K562 treated with DMSO at 1 percent for 48 hours (cell line): ENCODE measurements around the gene RANBP17. TPM values are rescaled to one million over a fixed set of nuclear protein-coding genes. Genes with fewer than 3 reads are reported as not detected.

ENCODE experiments used
- total RNA-seq: library from RNA; unstranded; fragments of 300-600 nt; gene quantifications from 2 replicates; pipeline ENCODE4 v1.2.3, GENCODE V29; 2022; ENCODE audit warnings: low replicate concordance; ENCODE audit errors: extremely low read depth

RANBP17 gene
- total RNA-seq, result not detected in 2 replicates

DNA sequence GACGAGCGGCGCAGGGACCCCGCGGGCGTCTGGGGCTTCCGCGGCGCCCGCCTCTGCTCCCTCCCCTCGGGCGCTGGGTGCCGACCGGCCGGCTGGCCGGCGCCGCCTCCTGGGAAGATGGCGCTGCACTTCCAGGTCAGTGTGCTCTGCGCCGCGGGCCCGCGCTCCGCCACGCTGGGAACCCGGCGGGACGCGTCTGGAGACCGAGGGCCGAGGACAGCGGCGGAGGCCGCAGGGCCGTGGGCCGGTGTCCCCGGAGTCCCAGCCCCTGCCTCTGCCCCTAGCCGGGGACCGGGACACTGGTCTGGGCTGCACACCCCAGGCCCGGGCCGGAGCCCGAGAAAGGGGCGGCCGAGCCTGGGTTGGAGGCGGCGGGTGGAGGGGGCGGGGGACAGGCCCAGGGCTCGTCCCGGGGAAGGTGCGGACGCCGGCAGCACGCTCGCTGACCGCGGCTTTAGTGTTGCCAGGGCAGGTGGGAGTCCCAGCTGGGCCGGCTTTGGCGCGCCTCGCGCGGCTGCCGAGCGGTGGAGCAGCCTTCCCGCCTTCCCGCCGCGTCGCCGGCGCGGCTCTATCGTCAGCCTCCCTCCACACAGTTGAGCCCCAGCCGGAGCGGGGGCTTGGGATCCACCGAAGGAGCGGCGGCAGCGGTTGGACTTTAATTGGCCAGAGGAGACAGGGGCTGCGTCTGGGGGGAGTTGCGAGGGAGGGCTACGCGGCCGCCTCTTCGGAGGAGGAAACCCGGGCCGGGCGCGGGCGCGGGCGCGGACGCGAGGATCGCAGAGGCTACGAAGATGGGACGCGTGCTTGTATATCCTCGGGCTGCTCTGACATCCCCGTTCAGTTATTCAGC is at the start of gene RANBP17:
RANBP17 (plus strand) TSS at position 102 of the 850 bp plus-strand sequence.

GRCh38 chr5:171308453-171309275 is 446.8 kb downstream of the RANBP17 start, which contains the start of gene TLX3:
TSS of gene TLX3 (plus strand) at chr5:171309248. CDS start at chr5:171309366, 118 bp downstream.

Other genes starting within 250 kb of the RANBP17 start
- gene GABRP, start 78.3 kb upstream of the RANBP17 start, total RNA-seq, result not detected in 2 replicates